NCI-H510A (cell line): ENCODE results near the gene NHEJ1.
A peak's percentile ranks its signal among the peaks of the same experiment; 100 is the strongest.
"Not testable (repeated sequence)": the region's sequence is repeated elsewhere in the genome, so short reads cannot be mapped to it uniquely, and the experiment has no call there.

Source experiments
- DNase-seq: peaks from one replicate; lab custom pipeline; 2025; lab: John Stamatoyannopoulos, UW

Gene NHEJ1

GRCh38 chr2:219160186-219161017, at the start of gene NHEJ1:
Gene NHEJ1 (minus strand): TSS chr2:219160815. CDS start chr2:219158362, 2,453 bp downstream.
- peak; percentile 77 for DNase-seq

GRCh38 chr2:219209236-219210195, 48.9 kb upstream of the NHEJ1 start:
- no peak for DNase-seq

GRCh38 chr2:219207884-219208740, 47.5 kb upstream of the NHEJ1 start:
- DNase-seq, result peak; percentile 20

- no peak for DNase-seq
Observed at GRCh38 chr2:219207134-219207883, 46.7 kb upstream of the NHEJ1 start.

GRCh38 chr2:219206328-219207133, 45.9 kb upstream of the NHEJ1 start, which contains the start of gene ZFAND2B:
Gene ZFAND2B (plus strand): TSS chr2:219206782. CDS start chr2:219206988, 206 bp downstream.
- peak; percentile 90 for DNase-seq

- no peak for DNase-seq
Observed at GRCh38 chr2:219205981-219206327, 45.3 kb upstream of the NHEJ1 start.

GRCh38 chr2:219205165-219205538, 44.5 kb upstream of the NHEJ1 start:
- no peak for DNase-seq

GRCh38 chr2:219204425-219205164, 44.0 kb upstream of the NHEJ1 start:
- no peak for DNase-seq

- not testable (repeated sequence) for DNase-seq
Observed at GRCh38 chr2:219201331-219201730, 40.7 kb upstream of the NHEJ1 start.

GRCh38 chr2:219200502-219201326, 40.1 kb upstream of the NHEJ1 start:
- DNase-seq, result not testable (repeated sequence)

- no peak for DNase-seq
Observed at GRCh38 chr2:219199470-219200211, 39.0 kb upstream of the NHEJ1 start.

GRCh38 chr2:219198974-219199373, 38.4 kb upstream of the NHEJ1 start:
- no peak for DNase-seq

GRCh38 chr2:219197388-219197787, 36.8 kb upstream of the NHEJ1 start:
- no peak for DNase-seq

GRCh38 chr2:219186754-219187456, 26.3 kb upstream of the NHEJ1 start:
- DNase-seq, result no peak

GRCh38 chr2:219184121-219184520, 23.5 kb upstream of the NHEJ1 start:
- no peak for DNase-seq

GRCh38 chr2:219183151-219183772, 22.6 kb upstream of the NHEJ1 start:
- no peak for DNase-seq
